ENCODE measurements around the gene DAD1.

GRCh38 chr14:22626590-22626989 lies 37.6 kb upstream of the DAD1 start:
- TF ChIP-seq, protein P1, sequence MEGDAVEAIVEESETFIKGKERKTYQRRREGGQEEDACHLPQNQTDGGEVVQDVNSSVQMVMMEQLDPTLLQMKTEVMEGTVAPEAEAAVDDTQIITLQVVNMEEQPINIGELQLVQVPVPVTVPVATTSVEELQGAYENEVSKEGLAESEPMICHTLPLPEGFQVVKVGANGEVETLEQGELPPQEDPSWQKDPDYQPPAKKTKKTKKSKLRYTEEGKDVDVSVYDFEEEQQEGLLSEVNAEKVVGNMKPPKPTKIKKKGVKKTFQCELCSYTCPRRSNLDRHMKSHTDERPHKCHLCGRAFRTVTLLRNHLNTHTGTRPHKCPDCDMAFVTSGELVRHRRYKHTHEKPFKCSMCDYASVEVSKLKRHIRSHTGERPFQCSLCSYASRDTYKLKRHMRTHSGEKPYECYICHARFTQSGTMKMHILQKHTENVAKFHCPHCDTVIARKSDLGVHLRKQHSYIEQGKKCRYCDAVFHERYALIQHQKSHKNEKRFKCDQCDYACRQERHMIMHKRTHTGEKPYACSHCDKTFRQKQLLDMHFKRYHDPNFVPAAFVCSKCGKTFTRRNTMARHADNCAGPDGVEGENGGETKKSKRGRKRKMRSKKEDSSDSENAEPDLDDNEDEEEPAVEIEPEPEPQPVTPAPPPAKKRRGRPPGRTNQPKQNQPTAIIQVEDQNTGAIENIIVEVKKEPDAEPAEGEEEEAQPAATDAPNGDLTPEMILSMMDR (IDR thresholded peaks at IDR 0.05), result no peak
- no peak for TF ChIP-seq POLR2A (IDR thresholded peaks at IDR 0.05)
